Uterus (tissue), 4 donors: ENCODE measurements around the gene NUP85. TPM values are rescaled to one million over a fixed set of nuclear protein-coding genes. Genes with fewer than 3 reads are reported as not detected.

Experiments
- DNase-seq, 2 donors: peaks; one replicate each; pipeline ENCODE4 v3.0.0-alpha.2; 2019 to 2020
- H3K27ac ChIP-seq, 2 donors: fragments of 200-600 bp; sonication (generic); 1 replicate in 1 of 2; 2 replicates in 1 of 2; pipeline ENCODE4 v1.5.1; 2016 to 2018
- H3K27me3 ChIP-seq, 2 donors: fragments of 200-600 bp; sonication (generic); one replicate each; pipeline ENCODE4 v1.5.1; 2018 to 2019; ENCODE audit warnings: control low read depth in 1 of 2
- H3K36me3 ChIP-seq, 2 donors: fragments of 200-600 bp; sonication (generic); one replicate each; pipeline ENCODE4 v1.5.1; 2019; ENCODE audit warnings: control low read depth in 1 of 2
- H3K4me1 ChIP-seq, 2 donors: fragments of 200-600 bp; sonication (generic); one replicate each; pipeline ENCODE4 v1.5.1; 2018 to 2019; ENCODE audit warnings: control low read depth in 1 of 2
- H3K4me3 ChIP-seq, 2 donors: fragments of 200-600 bp; sonication (generic); 1 replicate in 1 of 2; 2 replicates in 1 of 2; pipeline ENCODE4 v1.5.1; 2018 to 2019; ENCODE audit warnings: mild to moderate bottlenecking in 1 of 2
- H3K9me3 ChIP-seq, 2 donors: fragments of 200-600 bp; sonication (generic); one replicate each; pipeline ENCODE4 v1.5.1; 2019; ENCODE audit warnings: control low read depth in 1 of 2
- POLR2A ChIP-seq, 2 donors: fragments of 450-650 bp; IDR thresholded peaks; one replicate each; pipeline ENCODE4 v1.6.1; 2016; ENCODE audit warnings: antibody characterized with exemption in 2 of 2, mild to moderate bottlenecking in 1 of 2, moderate library complexity in 1 of 2
- intact Hi-C: fragments of 100-400 bp; cut with DNase I; formaldehyde crosslinking; loops from one replicate; pipeline ENCODE4 v1.15.1; 2023; ENCODE audit warnings: low total_unique reads
- total RNA-seq, 4 donors: library from RNA; depleted of rRNA in 3 of 4; stranded (reverse); fragments of >200 nt in 3 of 4; gene quantifications; one replicate each; pipeline versions ENCODE4 v1.1.0 to v1.2.4, GENCODE V29; 2014 to 2023
- TF ChIP-seq, protein P1 (sequence below), 4 experiments: fragments of 200-600 bp in 2 of 4; fragments of 450-650 bp in 2 of 4; sonication (generic) in 2 of 4; IDR thresholded peaks; one replicate each; pipeline ENCODE4 v1.5.1; 2016 to 2019; ENCODE audit warnings: antibody characterized with exemption in 4 of 4, mild to moderate bottlenecking in 2 of 4, moderate library complexity in 1 of 4
- donor health status: DM: yes; HTN: yes; CAD: no.

NUP85 gene
- total RNA-seq, 4 donors from 2014 or later, result 17.1 to 108 (median 39.1) TPM

DNA sequence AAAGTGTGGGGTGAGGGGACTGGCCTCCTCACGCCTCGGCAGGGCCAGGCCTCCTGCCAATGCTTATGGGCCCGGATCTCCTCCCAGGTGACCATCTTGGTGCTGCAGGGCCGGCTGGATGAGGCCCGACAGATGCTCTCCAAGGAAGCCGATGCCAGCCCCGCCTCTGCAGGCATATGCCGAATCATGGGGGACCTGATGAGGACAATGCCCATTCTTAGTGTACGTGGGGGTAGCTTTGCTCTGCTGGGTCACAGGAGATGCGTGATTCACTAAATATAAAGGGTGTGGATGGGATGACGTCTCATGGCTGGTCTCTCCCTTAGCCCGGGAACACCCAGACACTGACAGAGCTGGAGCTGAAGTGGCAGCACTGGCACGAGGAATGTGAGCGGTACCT lies 19.5 kb downstream of the NUP85 start:
- Histone ChIP-seq H3K9me3 (no peaks in the 10 kb centered on the region), H3K4me3 (no peak overlapping the region), H3K27me3 (no peaks in the 10 kb centered on the region), H3K27ac (no peak overlapping the region), H3K36me3 (no peaks in the 10 kb centered on the region), H3K4me1 (no peaks in the 10 kb centered on the region)
- intact Hi-C loops, result no loop called here
- TF ChIP-seq, protein P1, sequence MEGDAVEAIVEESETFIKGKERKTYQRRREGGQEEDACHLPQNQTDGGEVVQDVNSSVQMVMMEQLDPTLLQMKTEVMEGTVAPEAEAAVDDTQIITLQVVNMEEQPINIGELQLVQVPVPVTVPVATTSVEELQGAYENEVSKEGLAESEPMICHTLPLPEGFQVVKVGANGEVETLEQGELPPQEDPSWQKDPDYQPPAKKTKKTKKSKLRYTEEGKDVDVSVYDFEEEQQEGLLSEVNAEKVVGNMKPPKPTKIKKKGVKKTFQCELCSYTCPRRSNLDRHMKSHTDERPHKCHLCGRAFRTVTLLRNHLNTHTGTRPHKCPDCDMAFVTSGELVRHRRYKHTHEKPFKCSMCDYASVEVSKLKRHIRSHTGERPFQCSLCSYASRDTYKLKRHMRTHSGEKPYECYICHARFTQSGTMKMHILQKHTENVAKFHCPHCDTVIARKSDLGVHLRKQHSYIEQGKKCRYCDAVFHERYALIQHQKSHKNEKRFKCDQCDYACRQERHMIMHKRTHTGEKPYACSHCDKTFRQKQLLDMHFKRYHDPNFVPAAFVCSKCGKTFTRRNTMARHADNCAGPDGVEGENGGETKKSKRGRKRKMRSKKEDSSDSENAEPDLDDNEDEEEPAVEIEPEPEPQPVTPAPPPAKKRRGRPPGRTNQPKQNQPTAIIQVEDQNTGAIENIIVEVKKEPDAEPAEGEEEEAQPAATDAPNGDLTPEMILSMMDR (IDR thresholded peaks at IDR 0.05), result no peak
- TF ChIP-seq POLR2A (IDR thresholded peaks at IDR 0.05), result no peak
- no peak for DNase-seq

DNA sequence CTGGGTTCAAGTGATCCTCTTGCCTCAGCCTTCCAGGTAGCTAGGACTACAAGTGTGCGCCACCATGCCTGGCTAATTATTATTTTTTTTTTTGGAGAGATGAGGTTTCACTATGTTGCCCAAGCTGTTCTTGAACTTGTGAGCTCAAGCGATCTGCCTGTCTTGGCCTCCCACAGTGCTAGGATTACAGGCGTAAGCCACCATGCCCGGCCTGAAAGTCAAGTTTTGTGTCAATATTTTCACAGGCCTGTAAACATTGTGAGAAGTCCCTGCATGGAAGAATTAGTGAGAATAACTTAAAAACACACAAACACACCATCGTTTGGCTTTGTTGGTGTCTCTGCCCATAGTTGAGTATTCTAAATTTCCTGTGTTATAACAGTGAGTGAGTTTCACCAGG lies 22.2 kb downstream of the NUP85 start:
- Histone ChIP-seq H3K36me3 (no peaks in the 10 kb centered on the region), H3K4me1 (no peaks in the 10 kb centered on the region), H3K27ac (no peak overlapping the region), H3K9me3 (no peaks in the 10 kb centered on the region), H3K27me3 (no peaks in the 10 kb centered on the region), H3K4me3 (no peak overlapping the region)
- TF ChIP-seq, protein P1 (IDR thresholded peaks at IDR 0.05), result no peak
- TF ChIP-seq POLR2A (IDR thresholded peaks at IDR 0.05), result no peak
- DNase-seq, result no peak
- intact Hi-C loops, result no loop called here

DNA sequence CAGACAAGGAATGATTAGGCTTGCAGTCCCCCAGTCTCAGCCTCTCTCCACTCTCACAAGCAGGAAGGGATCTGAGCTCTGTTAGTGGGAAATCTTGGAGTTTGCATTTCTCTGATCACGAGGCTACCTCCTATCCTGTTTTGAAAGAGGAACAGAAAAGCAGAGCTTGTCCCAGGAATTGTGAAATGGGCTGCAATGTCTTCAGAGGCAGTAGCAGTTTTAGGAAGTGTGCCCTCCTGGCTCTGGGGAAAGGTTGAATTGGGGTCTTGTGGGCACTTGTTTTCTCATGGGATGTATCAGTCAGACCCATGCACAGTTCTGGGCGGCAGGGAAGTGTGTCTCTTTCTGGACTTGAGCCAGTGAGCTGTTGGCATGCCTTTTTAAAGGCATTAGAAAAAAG lies 22.8 kb downstream of the NUP85 start:
- Histone ChIP-seq H3K9me3 (no peaks in the 10 kb centered on the region), H3K27ac (no peak overlapping the region), H3K27me3 (no peaks in the 10 kb centered on the region), H3K4me1 (no peaks in the 10 kb centered on the region), H3K4me3 (no peak overlapping the region), H3K36me3 (no peaks in the 10 kb centered on the region)
- no peak for TF ChIP-seq POLR2A (IDR thresholded peaks at IDR 0.05)
- TF ChIP-seq, protein P1 (IDR thresholded peaks at IDR 0.05), result no peak
- no peak for DNase-seq
- intact Hi-C loops, result no loop called here

DNA sequence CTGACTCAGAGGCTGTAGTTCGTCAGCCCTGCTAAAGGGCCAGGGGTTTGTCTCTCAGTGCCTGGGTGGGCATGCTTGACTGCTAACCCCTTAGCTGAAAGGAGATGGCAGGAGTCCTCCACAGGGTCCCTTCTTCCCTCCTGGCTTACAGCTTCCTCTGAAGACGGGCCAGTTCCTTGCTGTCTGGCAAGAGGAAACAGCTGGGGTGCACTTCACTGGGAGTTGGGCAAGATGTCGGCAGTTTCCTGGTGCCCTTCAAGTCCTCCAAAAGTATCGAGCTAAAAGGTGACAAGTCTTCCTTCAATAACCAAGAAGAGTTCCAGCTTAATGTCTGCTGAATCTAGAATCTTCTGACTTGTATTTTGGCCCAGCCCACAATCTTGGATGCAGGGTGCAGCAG lies 23.4 kb downstream of the NUP85 start:
- no peak overlapping the region for H3K27ac ChIP-seq
- H3K27me3 ChIP-seq, result no peaks in the 10 kb centered on the region
- no peaks in the 10 kb centered on the region for H3K4me1 ChIP-seq
- TF ChIP-seq, protein P1 (IDR thresholded peaks at IDR 0.05), result no peak
- no peak for TF ChIP-seq POLR2A (IDR thresholded peaks at IDR 0.05)
- no peaks in the 10 kb centered on the region for H3K9me3 ChIP-seq
- DNase-seq, result no peak
- H3K36me3 ChIP-seq, result no peaks in the 10 kb centered on the region
- intact Hi-C loops, result no loop called here
- H3K4me3 ChIP-seq, result no peak overlapping the region

DNA sequence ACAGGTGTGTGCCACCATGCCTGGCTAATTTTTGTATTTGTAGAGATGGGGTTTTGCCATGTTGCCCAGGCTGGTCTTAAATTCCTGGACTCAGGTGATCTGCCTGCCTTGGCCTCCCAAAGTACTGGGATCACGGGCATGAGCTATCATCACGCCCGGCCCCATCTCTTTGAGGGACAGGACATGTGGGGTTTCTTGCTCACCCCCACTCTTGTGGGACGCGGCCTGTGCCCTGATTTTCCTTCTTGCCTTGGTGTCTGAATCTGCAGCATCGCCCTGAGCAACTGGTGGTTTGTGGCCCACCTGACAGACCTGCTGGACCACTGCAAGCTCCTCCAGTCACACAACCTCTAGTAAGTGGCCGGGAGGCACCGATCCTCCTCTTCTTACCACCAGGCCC lies 25.6 kb downstream of the NUP85 start:
- TF ChIP-seq POLR2A (IDR thresholded peaks at IDR 0.05), result no peak
- TF ChIP-seq, protein P1 (IDR thresholded peaks at IDR 0.05), result no peak
- intact Hi-C loops, result no loop called here
- Histone ChIP-seq H3K36me3 (no peaks in the 10 kb centered on the region), H3K4me1 (no peaks in the 10 kb centered on the region), H3K9me3 (no peaks in the 10 kb centered on the region), H3K4me3 (no peak overlapping the region), H3K27me3 (no peaks in the 10 kb centered on the region), H3K27ac (no peak overlapping the region)
- DNase-seq, result no peak
